Measurements from ENCODE around the gene USP3.

GRCh38 chr15:63551400-63551799, 47.0 kb downstream of the USP3 start:
- TF ChIP-seq CTCF (IDR thresholded peaks at IDR 0.05) (no peak), POLR2A (IDR thresholded peaks at IDR 0.05) (no peak)
